Large intestine (tissue), 3 donors: ENCODE measurements around the gene EPHA2. TPM values are rescaled to one million over a fixed set of nuclear protein-coding genes. Genes with fewer than 3 reads are reported as not detected.
"Not testable (repeated sequence)": the region's sequence is repeated elsewhere in the genome, so short reads cannot be mapped to it uniquely, and the experiment has no call there.

ENCODE experiments used
- DNase-seq, 2 donors: peaks; one replicate each; pipeline versions ENCODE4 v3.0.0 to v3.0.0-alpha.2; 2013
- H3K27ac ChIP-seq: one replicate; pipeline ENCODE4 v1.5.1; 2013; ENCODE audit warnings: low read length
- H3K27me3 ChIP-seq: 2 replicates; pipeline ENCODE4 v1.6.1; 2013; ENCODE audit warnings: low read length; ENCODE audit not compliant: control insufficient read depth, insufficient read depth
- H3K36me3 ChIP-seq: 2 replicates; pipeline ENCODE4 v1.6.1; 2013; ENCODE audit warnings: low read length; ENCODE audit not compliant: control insufficient read depth, insufficient read depth
- H3K4me1 ChIP-seq: one replicate; pipeline ENCODE4 v1.6.1; 2013; ENCODE audit warnings: low read length; ENCODE audit not compliant: control insufficient read depth, insufficient read depth
- H3K4me3 ChIP-seq: one replicate; pipeline ENCODE4 v1.5.1; 2013; ENCODE audit warnings: low read length
- H3K9me3 ChIP-seq: one replicate; pipeline ENCODE4 v1.6.1; 2013; ENCODE audit warnings: mild to moderate bottlenecking, low read depth, low read length, moderate library complexity; ENCODE audit not compliant: control insufficient read depth
- WGBS: methylation state at CpG from one replicate; pipeline ENCODE4 v1.1.5; 2013; ENCODE audit warnings: low lambda C conversion rate; ENCODE audit not compliant: insufficient coverage; 5-methylcytosine and 5-hydroxymethylcytosine counted together
- polyA plus RNA-seq: library from polyadenylated mRNA; unstranded; fragments of 120-200 nt; gene quantifications from one replicate; pipeline ENCODE4 v1.2.1, GENCODE V29; 2013

The EPHA2 gene
- polyA plus RNA-seq, 1 donor: 18.5 TPM

DNA sequence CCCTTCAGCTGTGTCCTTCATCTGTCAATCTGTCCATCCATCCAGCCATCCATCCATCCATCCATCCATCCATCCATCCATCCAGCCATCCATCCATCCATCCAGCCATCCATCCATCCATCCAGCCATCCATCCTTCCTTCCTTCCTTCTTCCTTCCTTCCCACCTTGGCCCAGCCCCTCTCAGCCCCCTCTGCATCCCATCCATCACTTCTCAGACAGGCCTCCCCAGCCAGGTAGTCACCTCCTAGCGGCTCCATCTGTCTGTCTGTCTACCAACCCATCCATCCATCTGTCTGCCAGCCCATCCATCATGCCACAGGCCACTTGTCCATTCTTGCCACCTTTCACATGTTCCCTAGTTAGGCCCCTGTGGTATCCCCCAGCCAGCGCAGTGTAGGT, 10.2 kb upstream of the EPHA2 start:
- no peak for DNase-seq
- WGBS: no CpG with 5 or more reads among the region's 2 CpGs
- H3K4me1 ChIP-seq: peaks cover 22% of the 10 kb centered on the region
- H3K27me3 ChIP-seq: no peaks in the 10 kb centered on the region
- H3K27ac ChIP-seq: no peak overlapping the region
- peaks cover 2% of the 10 kb centered on the region for H3K9me3 ChIP-seq
- H3K4me3 ChIP-seq: no peak overlapping the region
- H3K36me3 ChIP-seq: no peaks in the 10 kb centered on the region

DNA sequence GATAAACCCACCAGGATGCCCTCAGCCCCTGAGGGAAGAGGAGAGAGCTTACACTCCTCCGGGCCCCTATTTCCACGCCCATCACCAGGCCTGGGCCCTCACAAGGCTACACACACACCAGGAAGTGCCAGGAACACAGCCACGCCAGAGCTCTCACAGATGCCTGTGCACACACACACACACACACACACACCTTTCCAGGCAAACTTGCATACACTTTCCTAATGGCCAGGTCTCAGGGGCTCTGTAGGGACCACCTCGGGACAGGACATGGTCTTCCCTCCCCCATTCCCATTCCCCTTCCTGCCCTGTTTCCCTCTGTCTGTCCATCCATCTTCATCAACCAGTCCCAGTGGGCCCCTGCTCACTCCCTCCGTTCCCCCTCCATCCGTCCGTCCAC, 9.7 kb upstream of the EPHA2 start:
- Histone ChIP-seq H3K27ac (no peak overlapping the region), H3K27me3 (no peaks in the 10 kb centered on the region)

DNA sequence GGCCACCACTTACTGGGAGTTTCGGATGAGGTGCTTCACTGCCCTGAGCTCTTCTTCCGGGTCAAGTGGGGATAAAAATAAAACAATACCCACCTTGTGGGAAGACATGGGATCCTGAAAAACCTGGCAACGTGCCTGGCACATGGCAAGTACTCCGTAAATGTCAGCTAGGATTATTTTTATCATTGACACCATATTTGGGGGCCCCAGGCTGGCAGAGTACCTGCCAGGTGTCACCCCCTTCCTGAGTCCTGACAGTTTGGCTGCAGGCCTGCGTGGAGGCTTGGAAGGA, 9.2 kb upstream of the EPHA2 start:
- WGBS: no CpG with 5 or more reads among the region's 5 CpGs
- Histone ChIP-seq H3K4me1 (peaks cover 23% of the 10 kb centered on the region), H3K27me3 (no peaks in the 10 kb centered on the region), H3K9me3 (peaks cover 2% of the 10 kb centered on the region), H3K36me3 (no peaks in the 10 kb centered on the region), H3K27ac (no peak overlapping the region), H3K4me3 (no peak overlapping the region)
- no peak for DNase-seq

More for the DNA sequence above, 9.7 kb upstream of the EPHA2 start:
- H3K36me3 ChIP-seq: no peaks in the 10 kb centered on the region
- no peak overlapping the region for H3K4me3 ChIP-seq
- peak in 1 of 2 donors; percentile 63 for DNase-seq
- peaks cover 2% of the 10 kb centered on the region for H3K9me3 ChIP-seq
- no CpG with 5 or more reads among the region's 7 CpGs for WGBS
- H3K4me1 ChIP-seq: peaks cover 21% of the 10 kb centered on the region

DNA sequence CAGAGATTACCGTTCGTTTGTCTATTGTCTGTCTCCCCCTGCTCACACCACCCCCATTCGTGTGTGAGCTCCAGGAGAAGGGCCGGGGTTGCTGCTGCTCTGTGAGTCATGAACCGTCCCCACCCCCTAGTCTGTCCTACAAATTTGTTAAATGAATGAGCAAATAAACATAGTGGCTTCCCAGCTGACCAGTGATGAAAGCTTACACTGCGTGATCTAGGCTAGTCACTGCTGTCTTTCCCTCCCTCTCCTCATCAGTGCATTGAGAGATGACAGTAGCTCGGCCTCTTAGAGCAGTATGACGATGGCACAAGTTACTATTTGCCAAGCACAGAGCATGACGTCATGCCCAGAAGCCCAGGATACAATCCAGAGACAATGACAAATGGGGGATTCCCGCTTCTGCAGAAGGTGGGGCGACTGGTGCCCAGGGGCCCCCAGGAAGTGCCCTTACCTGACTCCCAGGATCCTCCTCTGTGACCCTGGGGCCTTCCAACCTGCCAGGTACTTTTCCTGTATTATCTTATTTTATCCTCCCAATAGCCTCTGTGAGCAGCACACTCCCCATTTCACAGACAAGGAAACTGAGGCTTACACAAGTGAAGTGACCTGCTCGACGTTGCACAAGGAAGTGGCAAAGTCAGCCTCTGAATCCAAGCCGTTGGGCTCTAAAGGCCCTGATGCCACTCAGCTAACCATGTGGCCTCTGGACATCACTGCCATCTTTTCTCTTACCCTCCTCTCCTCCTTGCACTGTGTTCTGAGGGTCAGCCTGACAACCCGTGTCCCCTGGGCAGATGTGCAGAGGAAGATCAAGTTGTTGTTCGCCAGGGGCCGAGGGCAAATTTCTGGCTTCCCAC, 8.6 kb upstream of the EPHA2 start:
- H3K36me3 ChIP-seq: no peaks in the 10 kb centered on the region
- peaks cover 2% of the 10 kb centered on the region for H3K9me3 ChIP-seq
- no peak overlapping the region for H3K27ac ChIP-seq
- 80% methylated on average over 2 of the region's 17 CpGs for WGBS
- H3K4me1 ChIP-seq: peaks cover 29% of the 10 kb centered on the region
- no peaks in the 10 kb centered on the region for H3K27me3 ChIP-seq
- DNase-seq: peak in 1 of 2 donors; percentile 66
- H3K4me3 ChIP-seq: no peak overlapping the region

DNA sequence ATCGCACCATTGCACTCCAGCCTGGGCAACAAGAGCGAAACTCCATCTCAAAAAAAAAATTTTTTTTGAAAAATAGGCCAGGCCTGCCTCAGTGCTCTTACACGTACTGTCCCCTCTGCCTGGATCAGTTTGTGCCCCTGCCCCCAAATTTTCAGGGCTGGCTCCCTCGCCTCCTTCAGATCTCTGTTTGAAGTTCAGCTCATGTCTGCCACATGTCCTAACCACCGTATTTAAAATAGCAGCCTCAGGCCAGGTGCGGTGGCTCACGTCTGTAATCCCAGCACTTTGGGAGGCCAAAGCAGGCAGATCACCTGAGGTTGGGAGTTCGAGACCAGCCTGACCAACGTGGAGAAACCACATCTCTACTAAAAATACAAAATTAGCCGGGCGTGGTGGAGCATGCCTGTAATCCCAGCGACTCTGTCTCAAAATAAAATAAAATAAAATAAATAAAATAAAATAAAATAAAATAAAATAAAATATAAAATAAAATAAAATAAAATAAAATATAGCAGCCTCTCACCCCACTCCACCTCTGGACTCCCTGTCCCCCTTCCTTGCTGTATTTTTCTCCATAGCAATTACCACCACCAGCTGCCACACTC, 7.8 kb upstream of the EPHA2 start:
- 89% methylated on average over 5 of the region's 12 CpGs for WGBS
- not testable (repeated sequence) for H3K9me3 ChIP-seq, H3K27me3 ChIP-seq, H3K27ac ChIP-seq, DNase-seq, H3K36me3 ChIP-seq, H3K4me3 ChIP-seq
- H3K4me1 ChIP-seq: peaks cover 37% of the 10 kb centered on the region

DNA sequence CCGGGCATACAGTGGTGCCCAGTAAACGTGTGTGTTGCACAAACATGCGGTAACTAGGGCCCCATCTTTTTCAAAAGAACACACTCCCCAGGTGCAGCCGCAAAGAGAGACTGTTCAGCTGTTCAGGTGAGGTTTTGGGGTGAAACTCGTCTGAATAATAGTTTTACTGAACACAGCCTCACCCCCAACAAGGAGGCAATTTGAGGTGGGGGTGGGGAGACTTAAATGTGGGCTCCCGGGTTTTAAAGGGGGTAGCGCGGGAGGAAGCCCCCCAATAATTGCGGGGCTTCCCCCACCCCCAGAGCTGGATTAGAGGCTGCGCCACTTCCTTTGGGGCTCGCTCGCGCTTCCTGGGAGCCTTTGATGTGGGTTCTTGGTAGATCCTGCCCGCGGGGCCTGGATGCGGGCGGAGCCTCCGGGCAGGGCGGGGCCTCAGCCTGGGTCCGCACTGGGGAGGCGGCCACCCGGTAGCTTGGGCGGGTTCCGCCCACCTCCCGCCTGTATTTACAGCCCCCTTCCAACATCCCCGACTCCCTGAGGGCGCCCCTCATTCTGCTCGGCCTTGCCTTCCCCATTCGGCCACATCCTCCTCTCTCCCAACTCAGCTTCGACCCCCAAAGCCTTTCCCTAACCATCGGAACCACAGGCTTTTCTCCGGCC, 6.4 kb upstream of the EPHA2 start:
- peak in 1 of 2 donors; percentile 75 for DNase-seq
- H3K27me3 ChIP-seq: no peaks in the 10 kb centered on the region
- no CpG with 5 or more reads among the region's 32 CpGs for WGBS
- no peaks in the 10 kb centered on the region for H3K36me3 ChIP-seq
- H3K9me3 ChIP-seq: no peaks in the 10 kb centered on the region
- peaks cover 36% of the 10 kb centered on the region for H3K4me1 ChIP-seq
- H3K27ac ChIP-seq: no peak overlapping the region
- H3K4me3 ChIP-seq: peak overlapping the region; percentile 27

DNA sequence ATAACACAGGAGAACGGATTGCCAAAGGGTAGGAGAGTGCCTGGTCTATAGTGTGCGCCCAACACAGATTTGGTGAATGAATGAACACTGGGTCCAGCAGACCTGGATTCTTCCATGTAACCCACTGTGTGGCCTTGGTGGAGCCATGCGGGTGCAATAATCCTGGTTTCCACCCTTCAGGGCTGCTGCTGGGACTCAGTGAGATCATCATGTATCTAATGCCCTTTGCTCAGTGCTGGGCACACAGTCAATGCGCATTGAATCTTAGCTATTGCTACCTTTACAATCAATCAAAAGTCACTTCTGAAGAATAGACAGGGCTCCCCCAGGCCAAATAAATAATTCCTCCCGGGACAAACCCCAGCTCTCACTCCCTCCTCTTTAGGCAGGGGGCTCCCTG, 5.8 kb upstream of the EPHA2 start:
- no peaks in the 10 kb centered on the region for H3K27me3 ChIP-seq
- no peaks in the 10 kb centered on the region for H3K36me3 ChIP-seq
- DNase-seq: no peak
- no peak overlapping the region for H3K27ac ChIP-seq
- no CpG with 5 or more reads among the region's 5 CpGs for WGBS
- H3K4me3 ChIP-seq: no peak overlapping the region
- H3K9me3 ChIP-seq: no peaks in the 10 kb centered on the region
- peaks cover 39% of the 10 kb centered on the region for H3K4me1 ChIP-seq

DNA sequence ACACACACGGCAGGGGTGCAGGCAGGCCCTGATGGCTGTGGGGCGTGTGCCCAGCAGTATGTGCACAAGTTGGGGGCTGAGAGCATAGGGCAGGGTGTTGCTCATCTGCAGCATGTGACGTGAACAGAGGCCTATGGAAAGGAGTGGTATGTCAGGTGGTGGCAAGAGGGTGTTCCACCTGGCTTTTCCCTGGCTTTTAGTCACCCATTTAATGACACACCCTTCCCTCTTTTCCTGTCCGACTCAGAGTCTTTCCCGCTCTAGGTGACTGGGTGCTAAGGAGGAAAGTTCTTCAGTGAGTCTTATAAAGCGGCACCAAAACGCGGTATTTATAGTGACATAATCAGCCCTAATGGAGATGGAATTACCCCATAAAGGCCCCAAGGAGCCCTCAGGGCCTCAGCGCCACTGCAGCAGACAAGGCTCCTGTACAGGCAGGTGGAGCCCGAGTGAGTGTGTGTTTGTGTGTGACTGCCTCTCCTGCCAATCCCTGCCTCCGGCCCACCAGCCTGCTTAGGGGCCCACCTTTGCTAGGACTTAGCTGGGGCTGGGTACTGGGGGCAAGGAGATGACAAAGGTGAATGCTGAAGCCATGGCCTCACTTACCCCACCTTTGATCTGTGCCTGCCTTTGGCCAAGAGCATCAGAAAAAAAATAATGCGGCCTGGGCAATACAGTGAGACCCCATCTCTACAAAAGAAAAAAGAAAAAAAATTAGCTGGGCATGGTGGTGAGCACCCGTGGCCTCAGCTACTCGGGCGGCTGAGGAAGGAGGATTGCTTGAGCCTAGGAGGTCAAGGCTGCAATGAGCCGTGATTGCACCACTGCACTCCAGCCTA, 3.3 kb upstream of the EPHA2 start:
- 100% methylated on average over 1 of the region's 16 CpGs for WGBS
- no peaks in the 10 kb centered on the region for H3K27me3 ChIP-seq
- no peaks in the 10 kb centered on the region for H3K9me3 ChIP-seq
- peak overlapping the region; percentile 75 for H3K27ac ChIP-seq
- peaks cover 46% of the 10 kb centered on the region for H3K4me1 ChIP-seq
- DNase-seq: peak; percentile 81 to 93
- H3K4me3 ChIP-seq: no peak overlapping the region
- no peaks in the 10 kb centered on the region for H3K36me3 ChIP-seq

DNA sequence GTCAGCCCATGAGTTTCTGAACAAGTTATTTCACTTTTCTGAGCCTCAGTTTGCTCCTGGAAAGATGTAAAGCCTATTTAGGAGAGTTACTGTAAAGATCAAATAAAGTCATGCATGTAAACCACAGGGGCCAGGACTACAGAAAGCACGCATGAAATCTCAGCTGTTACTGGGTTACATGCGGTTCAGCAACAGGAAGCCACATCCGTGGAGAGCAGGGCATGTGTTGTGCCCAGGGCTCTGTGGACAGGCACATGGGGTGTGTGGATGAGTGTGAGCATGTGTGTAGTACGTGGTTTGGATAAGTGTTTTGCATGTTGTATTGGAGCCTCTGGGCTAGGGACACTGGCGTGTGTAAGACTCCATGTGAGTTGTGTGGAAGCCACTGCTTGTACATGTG, 2.2 kb upstream of the EPHA2 start:
- H3K9me3 ChIP-seq: no peaks in the 10 kb centered on the region
- H3K4me3 ChIP-seq: no peak overlapping the region
- WGBS: no CpG with 5 or more reads among the region's 5 CpGs
- no peaks in the 10 kb centered on the region for H3K27me3 ChIP-seq
- no peak for DNase-seq
- H3K36me3 ChIP-seq: no peaks in the 10 kb centered on the region
- H3K4me1 ChIP-seq: peaks cover 58% of the 10 kb centered on the region
- no peak overlapping the region for H3K27ac ChIP-seq

DNA sequence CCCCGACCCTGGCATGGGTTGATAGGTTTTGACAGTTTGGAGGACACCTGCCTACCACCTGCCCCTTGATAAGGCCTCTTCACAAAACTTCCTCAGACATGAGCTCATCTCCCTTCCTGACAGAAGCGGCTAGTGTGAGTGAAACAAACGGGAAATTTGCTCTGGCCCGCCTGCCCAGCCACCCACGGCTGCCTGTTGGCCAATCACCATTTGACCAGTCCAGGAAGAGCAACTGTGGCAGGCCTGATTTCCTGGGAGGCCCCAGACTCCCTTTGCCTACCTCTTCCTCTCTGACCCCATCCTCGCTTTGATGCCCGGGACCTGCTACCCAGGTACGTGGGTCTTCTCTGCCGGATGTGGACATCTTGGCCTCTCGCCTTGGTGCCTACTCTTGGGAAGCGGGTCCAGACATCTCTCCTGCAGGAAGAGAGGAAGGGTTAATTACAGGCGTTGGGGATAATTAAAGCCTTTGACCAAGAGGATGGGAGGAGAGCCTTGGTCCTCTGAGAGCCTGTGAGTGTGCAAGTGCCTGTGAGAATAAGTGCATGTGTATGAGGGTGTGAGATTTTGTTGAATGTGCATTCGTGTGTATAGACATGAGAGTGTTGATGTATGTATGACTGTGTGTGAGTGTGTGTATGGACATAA, 1.1 kb upstream of the EPHA2 start:
- no peaks in the 10 kb centered on the region for H3K36me3 ChIP-seq
- peaks cover 64% of the 10 kb centered on the region for H3K4me1 ChIP-seq
- DNase-seq: no peak
- WGBS: 88% methylated on average over 3 of the region's 13 CpGs
- no peak overlapping the region for H3K27ac ChIP-seq
- no peak overlapping the region for H3K4me3 ChIP-seq
- H3K9me3 ChIP-seq: no peaks in the 10 kb centered on the region
- no peaks in the 10 kb centered on the region for H3K27me3 ChIP-seq
